DOHH2 (cell line): ENCODE data around the gene TXLNG.

Experiments used
- CTCF ChIP-seq: fragments of 200-600 bp; sonication (generic); IDR thresholded peaks from one replicate; pipeline ENCODE4 v1.5.1; 2014; ENCODE audit warnings: antibody characterized with exemption, mild to moderate bottlenecking, low read depth, low read length; ENCODE audit not compliant: poor library complexity, severe bottlenecking
- EZH2phosphoT487 ChIP-seq: fragments of 200-600 bp; sonication (generic); IDR thresholded peaks from 2 replicates; pipeline ENCODE4 v1.6.1; 2017; ENCODE audit warnings: borderline replicate concordance, mild to moderate bottlenecking, antibody characterized with exemption, low read length, moderate library complexity, mixed read lengths

GRCh38 chrX:16765594-16765993, 20.7 kb upstream of the TXLNG start:
- TF ChIP-seq CTCF (no peak), EZH2phosphoT487 (no peak)
